ENCODE data around the gene POLR3A.

Gene POLR3A

DNA sequence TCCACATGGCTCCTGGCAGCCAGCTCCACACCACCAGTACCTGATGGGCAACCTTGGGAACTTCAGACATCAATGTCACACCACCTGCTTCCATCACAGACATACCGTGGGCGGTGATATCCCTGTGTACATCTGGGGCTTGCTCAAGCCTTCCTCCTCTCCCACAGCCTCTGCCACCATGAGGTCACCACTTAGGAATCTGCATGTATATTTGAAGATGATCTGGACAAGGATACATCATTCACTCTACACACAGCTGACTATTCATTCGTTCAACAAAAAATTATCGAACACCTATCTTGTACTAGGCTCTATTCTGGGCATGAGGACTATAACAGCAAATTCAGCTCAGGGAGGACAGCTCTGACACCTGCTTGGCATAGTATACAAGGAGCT, 109.6 kb downstream of the POLR3A start:
- H3K27ac ChIP-seq, result no peak overlapping the region
- H3K4me2 ChIP-seq, result no peak overlapping the region

More for the DNA sequence above, 109.6 kb downstream of the POLR3A start:
- Histone ChIP-seq H3K4me1 (peaks cover 2 to 30% (median 19%) of the 10 kb centered on the region in 10 experiments; a peak in 18 of 20 replicates), H3K4me3 (no peak overlapping the region), H3K27me3 (peaks cover 0 to 7% (median 4%) of the 10 kb centered on the region in 11 experiments; a peak in 9 of 22 replicates), H3K9ac (no peak overlapping the region), H3K36me3 (peaks cover 0 to 4% (median 0%) of the 10 kb centered on the region in 11 experiments; a peak in 2 of 22 replicates), H3K9me3 (replicated peaks in 1 of 11) (no peaks in the 10 kb centered on the region), H4K20me1 (peaks cover 0 to 85% (median 57%) of the 10 kb centered on the region in 11 experiments; a peak in 17 of 22 replicates)
- no peak for TF ChIP-seq Cebpa-rat (IDR thresholded peaks at IDR 0.05)

All from BLaER1 treated with 17β-estradiol and CSF1 and Interleukin-3, amounts not matched to agents 10 nM and 100 nM (cell line).